VCaP (cell line): ENCODE results near the gene ARV1.
"Not testable (repeated sequence)": the region's sequence is repeated elsewhere in the genome, so short reads cannot be mapped to it uniquely, and the experiment has no call there.

ENCODE experiments used
- H3K27ac ChIP-seq: fragments of 450-650 bp; 2 replicates; pipeline ENCODE4 v1.5.1; 2017
- CTCF ChIP-seq: fragments of 450-650 bp; conservative IDR thresholded peaks from 2 replicates; pipeline ENCODE4 v1.5.1; 2017; ENCODE audit warnings: mild to moderate bottlenecking, moderate library complexity

The ARV1 gene

GRCh38 chr1:231039161-231040018 is 60.5 kb downstream of the ARV1 start:
- TF ChIP-seq CTCF = no peak
- H3K27ac ChIP-seq = peak overlapping the region; percentile 46; the same call in 1 of the 2 replicates

GRCh38 chr1:231040019-231040799 is 61.3 kb downstream of the ARV1 start, which contains the start of gene FAM89A:
Gene FAM89A (minus strand): TSS chr1:231040254. CDS start chr1:231040211, 43 bp downstream.
- TF ChIP-seq CTCF = no peak
- H3K27ac ChIP-seq = peak within 1 kb of the TSS; percentile 46; the same call in 1 of the 2 replicates

GRCh38 chr1:231040800-231041718 is 62.2 kb downstream of the ARV1 start:
- no peak for TF ChIP-seq CTCF
- peak overlapping the region; percentile 46; the same call in 1 of the 2 replicates for H3K27ac ChIP-seq

- H3K27ac ChIP-seq = no peak overlapping the region
- TF ChIP-seq CTCF = no peak
Observed at GRCh38 chr1:231041719-231042261, 62.9 kb downstream of the ARV1 start.

- TF ChIP-seq CTCF = no peak
- no peak overlapping the region for H3K27ac ChIP-seq
Observed at GRCh38 chr1:231044588-231044987, 65.7 kb downstream of the ARV1 start.

- H3K27ac ChIP-seq = no peak overlapping the region
- 0 out of 2 replicates have a peak, but pooled peaks have one; percentile 7 for TF ChIP-seq CTCF
Observed at GRCh38 chr1:231045286-231045685, 66.4 kb downstream of the ARV1 start.

- H3K27ac ChIP-seq = not testable (repeated sequence)
Observed at GRCh38 chr1:231045921-231046729, 67.2 kb downstream of the ARV1 start.
